ENCODE data around the gene FRS3.

DNA sequence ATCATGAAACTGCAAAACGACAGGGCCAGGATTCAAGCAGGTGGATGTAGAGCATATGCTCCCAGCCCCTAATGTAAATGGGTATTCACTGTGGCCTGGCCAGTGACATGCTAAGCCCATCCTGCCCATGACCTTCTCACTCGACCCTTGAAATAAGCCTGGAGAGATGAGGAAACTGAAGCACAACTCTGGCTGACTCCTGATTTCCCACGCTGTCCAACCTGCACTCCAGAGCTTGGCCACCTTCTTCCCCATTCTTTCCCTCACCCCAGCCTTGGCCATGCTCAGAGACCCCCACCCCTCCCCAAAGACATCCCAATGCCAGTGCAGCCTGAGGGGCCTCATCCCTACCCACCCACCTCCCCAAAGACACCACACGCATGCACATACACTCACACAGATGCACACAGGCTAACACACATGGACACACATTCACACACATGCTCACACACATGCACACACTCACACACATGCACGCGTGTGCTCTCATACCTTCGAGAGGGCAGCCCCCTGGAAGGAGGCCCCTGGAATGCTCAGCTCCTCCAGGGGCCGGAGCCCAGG is 56.7 kb downstream of the FRS3 start:
- TF ChIP-seq EP300 (IDR thresholded peaks at IDR 0.05) = no peak
- TF ChIP-seq, protein P1, sequence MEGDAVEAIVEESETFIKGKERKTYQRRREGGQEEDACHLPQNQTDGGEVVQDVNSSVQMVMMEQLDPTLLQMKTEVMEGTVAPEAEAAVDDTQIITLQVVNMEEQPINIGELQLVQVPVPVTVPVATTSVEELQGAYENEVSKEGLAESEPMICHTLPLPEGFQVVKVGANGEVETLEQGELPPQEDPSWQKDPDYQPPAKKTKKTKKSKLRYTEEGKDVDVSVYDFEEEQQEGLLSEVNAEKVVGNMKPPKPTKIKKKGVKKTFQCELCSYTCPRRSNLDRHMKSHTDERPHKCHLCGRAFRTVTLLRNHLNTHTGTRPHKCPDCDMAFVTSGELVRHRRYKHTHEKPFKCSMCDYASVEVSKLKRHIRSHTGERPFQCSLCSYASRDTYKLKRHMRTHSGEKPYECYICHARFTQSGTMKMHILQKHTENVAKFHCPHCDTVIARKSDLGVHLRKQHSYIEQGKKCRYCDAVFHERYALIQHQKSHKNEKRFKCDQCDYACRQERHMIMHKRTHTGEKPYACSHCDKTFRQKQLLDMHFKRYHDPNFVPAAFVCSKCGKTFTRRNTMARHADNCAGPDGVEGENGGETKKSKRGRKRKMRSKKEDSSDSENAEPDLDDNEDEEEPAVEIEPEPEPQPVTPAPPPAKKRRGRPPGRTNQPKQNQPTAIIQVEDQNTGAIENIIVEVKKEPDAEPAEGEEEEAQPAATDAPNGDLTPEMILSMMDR (IDR thresholded peaks at IDR 0.05) = no peak
